A549 treated with AZD9567 at 1 μM for 4 hours (cell line): ENCODE measurements around the gene TASP1. TPM values are rescaled to one million over a fixed set of nuclear protein-coding genes. Genes with fewer than 3 reads are reported as not detected.

Source experiments
- total RNA-seq: library from RNA; stranded (reverse); fragments of 200-300 nt; extraction: Qiagen RNA extraction; gene quantifications from 5 replicates; pipeline ENCODE4 v1.2.3, GENCODE V29; 2022; ENCODE audit not compliant: insufficient read depth

The TASP1 gene
- 8.5 to 11.2 TPM (median 11.0 TPM) in 5 replicates for total RNA-seq

DNA sequence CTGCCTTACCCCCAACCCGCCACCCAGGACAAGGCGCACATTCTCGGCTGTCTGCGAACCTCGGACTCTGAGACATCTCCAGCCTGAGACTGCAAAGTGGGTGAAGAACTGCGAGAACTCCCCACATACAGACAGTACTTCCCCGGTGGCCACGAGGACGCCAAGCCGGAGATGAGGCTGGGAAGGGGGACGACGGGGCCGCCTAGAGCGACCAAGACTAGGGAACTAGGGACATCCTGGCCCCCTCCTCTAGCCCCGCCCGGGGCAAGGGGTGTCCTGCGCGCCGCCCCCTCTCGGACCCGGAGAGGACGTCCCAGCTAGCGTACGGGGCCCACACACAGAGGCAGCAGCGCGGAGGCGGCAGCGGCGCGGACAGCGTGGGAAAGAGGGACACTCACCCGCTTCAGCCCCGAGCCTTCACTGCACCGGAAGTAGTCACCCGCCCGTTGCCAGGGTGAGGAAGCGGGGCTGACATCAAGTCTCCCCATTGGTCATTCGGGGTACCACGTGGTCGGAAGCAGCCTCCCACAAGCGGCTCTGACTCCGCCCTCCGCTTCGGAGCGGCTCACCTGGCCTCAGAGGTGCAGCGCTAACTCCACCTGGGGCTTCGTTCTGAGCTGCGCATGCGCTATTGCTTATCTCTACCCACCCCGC is at the start of gene TASP1:
Gene TASP1, minus strand, starts transcription at position 437 of the 654 bp plus-strand sequence. CDS start 8,854 bp downstream, outside the sequence.

Other genes with a start within 250 kb of the TASP1 start
- 21.0 to 28.4 TPM (median 22.4 TPM) in 5 replicates for gene ESF1, start 146.0 kb upstream of the TASP1 start, total RNA-seq
- 30.6 to 40.5 TPM (median 32.8 TPM) in 5 replicates for gene NDUFAF5, start 146.1 kb upstream of the TASP1 start, total RNA-seq